CD4-positive, alpha-beta T cell (primary cell): Measurements from ENCODE around the gene TULP4. TPM values are rescaled to one million over a fixed set of nuclear protein-coding genes. Genes with fewer than 3 reads are reported as not detected.
"Not testable (repeated sequence)": the region's sequence is repeated elsewhere in the genome, so short reads cannot be mapped to it uniquely, and the experiment has no call there.

ENCODE experiments used
- ATAC-seq: fragments of 200-7000 bp; cut with Tn5 transposase; one replicate; pipeline ENCODE4 v1.10.0; 2022; ENCODE audit warnings: mild to moderate bottlenecking; ENCODE audit not compliant: poor library complexity
- CTCF ChIA-PET: fragments of 350-600 bp; sonication (Branson Sonifier 250); formaldehyde crosslinking; loops from one replicate; lab custom pipeline; 2021; ENCODE audit warnings: antibody characterized with exemption, inconsistent platforms; lab: Charles Lee
- POLR2A ChIA-PET: fragments of 350-600 bp; sonication (Branson Sonifier 250); formaldehyde crosslinking; loops from one replicate; lab custom pipeline; 2021; ENCODE audit warnings: antibody characterized with exemption, inconsistent platforms; lab: Charles Lee
- DNase-seq, 14 experiments: peaks; one replicate each; pipeline ENCODE4 v3.0.0-alpha.2; 2013 to 2020; ENCODE audit warnings: mixed read lengths in 2 of 14
- H3K27ac ChIP-seq, 2 donors: one replicate each; pipeline versions ENCODE4 v1.5.1 to v1.7.0; 2013; ENCODE audit warnings: low read length in 2 of 2, low read depth in 1 of 2, mild to moderate bottlenecking in 1 of 2
- H3K27me3 ChIP-seq, 2 experiments: 1 replicate in 1 of 2; 2 replicates in 1 of 2; pipeline versions ENCODE4 v1.6.1 to v1.7.0; 2013; ENCODE audit warnings: low read length in 2 of 2, control low read depth in 1 of 2, mild to moderate bottlenecking in 1 of 2, moderate library complexity in 1 of 2; ENCODE audit not compliant: insufficient read depth in 2 of 2, control insufficient read depth in 1 of 2
- H3K36me3 ChIP-seq: one replicate; pipeline ENCODE4 v1.6.1; 2013; ENCODE audit warnings: low read length, control low read depth; ENCODE audit not compliant: insufficient read depth
- H3K4me1 ChIP-seq: one replicate; pipeline ENCODE4 v1.6.1; 2013; ENCODE audit warnings: low read length, control low read depth; ENCODE audit not compliant: insufficient read depth
- H3K4me3 ChIP-seq: one replicate; pipeline ENCODE4 v1.5.1; 2013; ENCODE audit warnings: mild to moderate bottlenecking, low read length, moderate library complexity
- H3K9me3 ChIP-seq, 2 experiments: 1 replicate in 1 of 2; 2 replicates in 1 of 2; pipeline versions ENCODE4 v1.6.1 to v1.7.0; 2013; ENCODE audit warnings: low read length in 2 of 2, mild to moderate bottlenecking in 2 of 2, control low read depth in 1 of 2, moderate library complexity in 1 of 2; ENCODE audit not compliant: control insufficient read depth in 1 of 2, insufficient read depth in 1 of 2
- H3K27ac Mint-ChIP-seq: one replicate; pipeline ENCODE4 v1.8.0; 2020; ENCODE audit warnings: mixed read lengths
- H3K27me3 Mint-ChIP-seq: one replicate; pipeline ENCODE4 v1.8.0; 2021; ENCODE audit warnings: mixed read lengths
- H3K36me3 Mint-ChIP-seq: one replicate; pipeline ENCODE4 v1.8.0; 2021; ENCODE audit warnings: low read depth, mixed read lengths
- H3K4me1 Mint-ChIP-seq: one replicate; pipeline ENCODE4 v1.8.0; 2021; ENCODE audit warnings: low read depth, mixed read lengths
- H3K4me3 Mint-ChIP-seq: one replicate; pipeline ENCODE4 v1.8.0; 2020; ENCODE audit warnings: mild to moderate bottlenecking, mixed read lengths
- H3K9me3 Mint-ChIP-seq: one replicate; pipeline ENCODE4 v1.8.0; 2020; ENCODE audit warnings: mixed read lengths
- intact Hi-C, 2 experiments: fragments of 100-400 bp; cut with DNase I in 1 of 2; cut with micrococcal nuclease in 1 of 2; formaldehyde crosslinking; loops; one replicate each; pipeline versions ENCODE4 v1.15.1 to v1.9.0; 2023 to 2025; cut with DNase I, micrococcal nuclease
- total RNA-seq, 174 experiments: library from RNA in 2 of 174; stranded (reverse) in 2 of 174; gene quantifications; one replicate each; pipeline ENCODE4 v1.2.3 and lab custom pipeline; 2021 to 2026
- TF ChIP-seq, protein P1 (sequence below): fragments of 200-600 bp; IDR thresholded peaks from one replicate; pipeline ENCODE4 v1.8.0; 2022; ENCODE audit warnings: antibody characterized with exemption, mild to moderate bottlenecking

Gene TULP4
- total RNA-seq, 2 experiments from 2014 or later = 66.1 to 68.2 TPM

DNA sequence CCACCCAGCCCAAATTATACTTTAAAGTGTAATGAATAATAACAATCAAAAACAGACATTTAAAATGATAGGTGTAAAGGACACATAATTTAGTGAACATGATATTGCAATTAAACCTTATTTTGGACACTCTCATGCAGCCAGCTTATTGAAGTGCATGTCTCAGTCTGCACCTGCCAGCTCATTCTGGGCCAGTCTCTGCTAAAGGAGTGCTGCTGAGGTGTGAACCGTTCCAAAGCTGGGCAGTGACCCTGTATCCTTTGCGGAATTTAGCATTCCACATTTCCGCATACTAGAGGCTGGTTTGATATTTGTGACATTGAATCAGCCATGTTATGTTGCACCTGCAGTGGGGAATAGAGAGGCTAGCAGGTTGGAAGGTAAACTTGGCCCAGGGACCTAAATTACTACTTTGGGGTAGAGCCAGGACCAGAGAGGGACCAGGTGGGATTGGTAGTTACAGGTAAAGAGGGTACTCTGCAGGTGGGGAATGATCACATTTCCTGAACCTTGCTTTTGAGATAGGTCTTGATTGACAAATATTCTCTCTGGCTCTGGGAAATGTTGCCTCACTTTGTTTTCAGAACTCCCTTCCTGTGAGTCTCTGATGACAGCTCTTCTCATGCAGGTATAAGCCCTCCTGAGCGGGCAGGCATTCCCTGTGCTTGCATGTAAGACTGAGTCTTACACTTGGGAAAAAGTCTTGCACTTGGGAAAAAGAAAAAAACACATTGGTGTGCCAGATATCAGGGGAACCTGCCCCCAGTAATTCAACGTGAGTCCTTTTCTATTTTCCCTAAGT is 26.2 kb downstream of the TULP4 start:
- Histone ChIP-seq H3K27ac (no peak overlapping the region), H3K9me3 (peaks cover 0 to 2% of the 10 kb centered on the region in 2 experiments), H3K36me3 (peaks cover 2% of the 10 kb centered on the region), H3K4me1 (no peaks in the 10 kb centered on the region), H3K27me3 (no peaks in the 10 kb centered on the region), H3K4me3 (no peak overlapping the region)
- peaks cover 17% of the 10 kb centered on the region for H3K4me1 Mint-ChIP-seq
- H3K4me3 Mint-ChIP-seq = no peak overlapping the region
- no peaks in the 10 kb centered on the region for H3K27me3 Mint-ChIP-seq
- TF ChIP-seq, protein P1, sequence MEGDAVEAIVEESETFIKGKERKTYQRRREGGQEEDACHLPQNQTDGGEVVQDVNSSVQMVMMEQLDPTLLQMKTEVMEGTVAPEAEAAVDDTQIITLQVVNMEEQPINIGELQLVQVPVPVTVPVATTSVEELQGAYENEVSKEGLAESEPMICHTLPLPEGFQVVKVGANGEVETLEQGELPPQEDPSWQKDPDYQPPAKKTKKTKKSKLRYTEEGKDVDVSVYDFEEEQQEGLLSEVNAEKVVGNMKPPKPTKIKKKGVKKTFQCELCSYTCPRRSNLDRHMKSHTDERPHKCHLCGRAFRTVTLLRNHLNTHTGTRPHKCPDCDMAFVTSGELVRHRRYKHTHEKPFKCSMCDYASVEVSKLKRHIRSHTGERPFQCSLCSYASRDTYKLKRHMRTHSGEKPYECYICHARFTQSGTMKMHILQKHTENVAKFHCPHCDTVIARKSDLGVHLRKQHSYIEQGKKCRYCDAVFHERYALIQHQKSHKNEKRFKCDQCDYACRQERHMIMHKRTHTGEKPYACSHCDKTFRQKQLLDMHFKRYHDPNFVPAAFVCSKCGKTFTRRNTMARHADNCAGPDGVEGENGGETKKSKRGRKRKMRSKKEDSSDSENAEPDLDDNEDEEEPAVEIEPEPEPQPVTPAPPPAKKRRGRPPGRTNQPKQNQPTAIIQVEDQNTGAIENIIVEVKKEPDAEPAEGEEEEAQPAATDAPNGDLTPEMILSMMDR = no peak
- ChIA-PET CTCF (no interaction called here), POLR2A (no interaction called here)
- DNase-seq (no peak), ATAC-seq (no peak)
- H3K36me3 Mint-ChIP-seq = peaks cover 78% of the 10 kb centered on the region
- intact Hi-C loops = no loop called here
- H3K27ac Mint-ChIP-seq = no peak overlapping the region
- H3K9me3 Mint-ChIP-seq = peaks cover 3% of the 10 kb centered on the region

DNA sequence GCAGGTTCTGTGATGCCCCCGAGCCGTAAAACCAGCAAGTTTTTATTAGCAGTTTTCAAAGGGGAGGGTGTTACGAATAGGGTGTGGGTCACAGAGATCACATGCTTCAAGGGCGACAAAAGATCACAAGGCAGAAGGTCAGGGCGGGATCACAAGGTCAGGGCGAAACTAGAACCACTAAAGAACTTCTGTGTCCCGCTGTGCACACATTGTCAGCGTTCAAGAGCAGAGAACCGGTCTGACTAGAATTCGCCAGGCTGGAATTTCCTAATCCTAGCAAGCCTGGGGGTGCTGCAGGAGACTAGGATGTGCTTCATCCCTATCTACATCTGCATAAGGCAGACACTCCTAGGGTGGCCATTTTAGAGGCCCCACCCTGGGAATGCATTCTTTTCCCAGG is 26.9 kb downstream of the TULP4 start:
- H3K9me3 ChIP-seq, ATAC-seq, intact Hi-C loops, CTCF ChIA-PET, H3K4me1 ChIP-seq, DNase-seq, H3K9me3 Mint-ChIP-seq, H3K4me3 ChIP-seq, H3K27ac Mint-ChIP-seq, H3K4me3 Mint-ChIP-seq, H3K36me3 ChIP-seq, POLR2A ChIA-PET, H3K27ac ChIP-seq, H3K27me3 ChIP-seq, H3K27me3 Mint-ChIP-seq: not testable (repeated sequence)
- Mint-ChIP-seq H3K36me3 (peaks cover 79% of the 10 kb centered on the region), H3K4me1 (peaks cover 13% of the 10 kb centered on the region)

DNA sequence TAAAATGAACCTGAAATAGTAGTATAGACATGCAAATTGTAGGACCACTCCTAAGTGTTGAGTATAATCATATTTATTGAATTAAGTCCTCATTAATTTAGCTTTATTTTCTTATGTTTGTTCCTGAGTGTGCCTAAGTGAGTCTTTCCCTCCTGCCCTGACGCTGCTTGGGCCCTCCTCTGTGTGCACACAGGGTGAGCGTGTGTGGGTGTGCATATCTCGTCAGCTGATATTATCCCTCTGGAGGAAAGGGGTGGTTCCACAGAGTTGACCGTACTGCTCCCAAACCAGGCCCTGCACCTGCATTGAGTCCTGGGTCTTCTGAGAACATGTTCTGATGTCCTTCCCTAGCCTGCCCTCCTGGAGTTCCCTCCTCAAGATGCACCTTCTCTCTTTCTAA is 28.0 kb downstream of the TULP4 start:
- H3K36me3 Mint-ChIP-seq = peaks cover 82% of the 10 kb centered on the region
- Histone ChIP-seq H3K9me3 (peaks cover 3 to 7% of the 10 kb centered on the region in 2 experiments), H3K27ac (no peak overlapping the region), H3K4me3 (no peak overlapping the region), H3K27me3 (no peaks in the 10 kb centered on the region), H3K4me1 (no peaks in the 10 kb centered on the region), H3K36me3 (peaks cover 2% of the 10 kb centered on the region)
- intact Hi-C loops = no loop called here
- CTCF ChIA-PET = interaction anchor here (0.6 kb wide), 1 partner anchor 12 kb away, joined by 3 read pairs; no protein-coding TSS in a partner anchor
- no peaks in the 10 kb centered on the region for H3K27me3 Mint-ChIP-seq
- TF ChIP-seq, protein P1 = no peak
- DNase-seq (no peak), ATAC-seq (no peak)
- POLR2A ChIA-PET = no interaction called here
- H3K4me1 Mint-ChIP-seq = peaks cover 13% of the 10 kb centered on the region
- H3K4me3 Mint-ChIP-seq = no peak overlapping the region
- no peak overlapping the region for H3K27ac Mint-ChIP-seq
- H3K9me3 Mint-ChIP-seq = peaks cover 1% of the 10 kb centered on the region
